ENCODE measurements around the gene TSPAN15.

- TF ChIP-seq HDGF (IDR thresholded peaks at IDR 0.05; ENCODE audit: borderline replicate concordance) (no peak), ARNT (IDR thresholded peaks at IDR 0.05) (no peak), BHLHE40 (IDR thresholded peaks at IDR 0.05; ENCODE audit: borderline replicate concordance) (no peak), FOXM1 (IDR thresholded peaks at IDR 0.05; ENCODE audit: borderline replicate concordance) (no peak), LEF1 (IDR thresholded peaks at IDR 0.05; ENCODE audit: borderline replicate concordance) (no peak), TARDBP (IDR thresholded peaks at IDR 0.05) (no peak), ZNF384 (IDR thresholded peaks at IDR 0.05) (no peak), ELF4 (IDR thresholded peaks at IDR 0.05) (no peak)
Measured at GRCh38 chr10:69435966-69436520, 15.2 kb upstream of the TSPAN15 start.

All from HEK293T (cell line).